A549 (cell line): ENCODE measurements around the gene SOX8. TPM values are rescaled to one million over a fixed set of nuclear protein-coding genes. Genes with fewer than 3 reads are reported as not detected.

Experiments
- ATAC-seq, 2 experiments: fragments of 200-7000 bp in 1 of 2; fragments of >200 bp in 1 of 2; cut with Nextera tagmentation in 1 of 2; cut with Tn5 transposase in 1 of 2; 3 replicates each; pipeline versions ENCODE4 v1.8.0 to v1.9.1; 2018 to 2020; ENCODE audit warnings: mild to moderate bottlenecking in 1 of 2, moderate library complexity in 1 of 2
- CTCF ChIA-PET: fragments of 300-600 bp; sonication (Branson Sonifier 250); formaldehyde crosslinking; extraction: SDS; loops from one replicate; lab custom pipeline; 2021; ENCODE audit warnings: antibody characterized with exemption, inconsistent platforms; lab: Yijun Ruan, JAX
- POLR2A ChIA-PET: fragments of 350-600 bp; formaldehyde crosslinking; extraction: SDS; loops from one replicate; lab custom pipeline; 2021; ENCODE audit warnings: antibody characterized with exemption, inconsistent platforms; lab: Yijun Ruan, JAX
- DNase-seq, 2 experiments: peaks; one replicate each; pipeline versions ENCODE4 v3.0.0 to v3.0.0-alpha.2; 2011 to 2016; ENCODE audit warnings: low read depth in 1 of 2, low spot score in 1 of 2
- FAIRE-seq: peaks from 2 replicates; lab custom pipeline; 2011; peaks lifted over from hg19 to GRCh38; lab: Jason Lieb, UNC
- H3K27ac ChIP-seq, 2 experiments: fragments of >200 bp; sonication (Bioruptor Twin); formaldehyde crosslinking; 3 replicates each; pipeline ENCODE4 v1.5.1; 2016 to 2017
- H3K4me1 ChIP-seq: fragments of >200 bp; sonication (Bioruptor Twin); formaldehyde crosslinking; 3 replicates; pipeline ENCODE4 v1.6.1; 2016
- H3K4me2 ChIP-seq: fragments of >200 bp; sonication (Bioruptor Twin); formaldehyde crosslinking; 3 replicates; pipeline ENCODE4 v1.6.1; 2016
- H3K4me3 ChIP-seq: fragments of >200 bp; sonication (Bioruptor Twin); formaldehyde crosslinking; 3 replicates; pipeline ENCODE4 v1.5.1; 2016
- H3K9me3 ChIP-seq: fragments of >200 bp; sonication (Bioruptor Twin); formaldehyde crosslinking; 3 replicates; pipeline ENCODE4 v1.6.1; 2016
- BCL3 ChIP-seq: fragments of >200 bp; sonication (Bioruptor Twin); formaldehyde crosslinking; IDR thresholded peaks from 3 replicates; pipeline ENCODE4 v1.6.1; 2016
- CBX8 ChIP-seq: fragments of 200-600 bp; sonication (generic); IDR thresholded peaks from 2 replicates; pipeline ENCODE4 v1.6.1; 2016
- CEBPB ChIP-seq, 2 experiments: fragments of >200 bp in 1 of 2; sonication (Bioruptor Twin) in 1 of 2; formaldehyde crosslinking in 1 of 2; IDR thresholded peaks; 2 replicates each; pipeline ENCODE4 v1.6.1; 2012 to 2016
- CHD2 ChIP-seq: fragments of 150-350 bp; IDR thresholded peaks from 2 replicates; pipeline ENCODE4 v1.6.1; 2014; ENCODE audit warnings: low read length; ENCODE audit not compliant: partially characterized antibody
- CHD4 ChIP-seq: fragments of 200-600 bp; sonication (generic); IDR thresholded peaks from 2 replicates; pipeline ENCODE4 v1.6.1; 2016; ENCODE audit warnings: antibody characterized with exemption, mild to moderate bottlenecking, borderline replicate concordance
- EHMT2 ChIP-seq: fragments of 200-600 bp; sonication (generic); IDR thresholded peaks from 2 replicates; pipeline ENCODE4 v1.6.1; 2016; ENCODE audit warnings: antibody characterized with exemption, low read depth, mild to moderate bottlenecking, moderate library complexity
- FOSB ChIP-seq: fragments of 250-450 bp; sonication (Bioruptor Pico); IDR thresholded peaks from 2 replicates; pipeline ENCODE4 v1.5.0; 2020; ENCODE audit warnings: mild to moderate bottlenecking, moderate library complexity
- GATA3 ChIP-seq: IDR thresholded peaks from 2 replicates; pipeline ENCODE4 v1.6.1; 2012; ENCODE audit warnings: borderline replicate concordance
- HES2 ChIP-seq: fragments of >200 bp; sonication (Bioruptor Twin); formaldehyde crosslinking; IDR thresholded peaks from 2 replicates; pipeline ENCODE4 v1.6.1; 2016
- JUN ChIP-seq, 2 experiments: fragments of >200 bp; sonication (Bioruptor Twin); formaldehyde crosslinking; IDR thresholded peaks; 2 replicates in 1 of 2; 3 replicates in 1 of 2; pipeline ENCODE4 v1.6.1; 2016 to 2017
- KDM5A ChIP-seq: fragments of 200-600 bp; sonication (generic); IDR thresholded peaks from 2 replicates; pipeline ENCODE4 v1.6.1; 2016; ENCODE audit warnings: antibody characterized with exemption, mild to moderate bottlenecking
- MAX ChIP-seq: IDR thresholded peaks from 2 replicates; pipeline ENCODE4 v1.6.1; 2012
- NPAS2 ChIP-seq: fragments of 250-450 bp; sonication (Bioruptor Pico); IDR thresholded peaks from 2 replicates; pipeline ENCODE4 v1.8.0; 2022; ENCODE audit warnings: mild to moderate bottlenecking, moderate library complexity, borderline replicate concordance
- NR3C1 ChIP-seq: fragments of >200 bp; sonication (Bioruptor Twin); formaldehyde crosslinking; IDR thresholded peaks from 3 replicates; pipeline ENCODE4 v1.6.1; 2017
- POLR2A ChIP-seq: IDR thresholded peaks from 2 replicates; pipeline ENCODE4 v1.6.1; 2012; ENCODE audit warnings: mild to moderate bottlenecking, low read length
- POLR2AphosphoS2 ChIP-seq: conservative IDR thresholded peaks from 2 replicates; pipeline ENCODE4 v1.6.1; 2012; ENCODE audit warnings: low read length, improper control_type of control experiment, inconsistent platforms
- RAD21 ChIP-seq, 2 experiments: fragments of >200 bp in 1 of 2; sonication (Bioruptor Twin) in 1 of 2; formaldehyde crosslinking in 1 of 2; IDR thresholded peaks in 1 of 2; conservative IDR thresholded peaks in 1 of 2; 2 replicates in 1 of 2; 3 replicates in 1 of 2; pipeline ENCODE4 v1.6.1; 2012 to 2018; ENCODE audit warnings: inconsistent platforms in 1 of 2
- RARB ChIP-seq: fragments of 250-450 bp; sonication (Bioruptor Pico); IDR thresholded peaks from 2 replicates; pipeline ENCODE4 v1.8.0; 2021; ENCODE audit warnings: mild to moderate bottlenecking, moderate library complexity
- RCOR1 ChIP-seq: fragments of 150-350 bp; IDR thresholded peaks from 2 replicates; pipeline ENCODE4 v1.6.1; 2014; ENCODE audit warnings: antibody characterized with exemption, low read length, low read depth
- REST ChIP-seq: fragments of 200-600 bp; sonication (generic); IDR thresholded peaks from 2 replicates; pipeline ENCODE4 v1.6.1; 2016; ENCODE audit warnings: antibody characterized with exemption, mild to moderate bottlenecking, moderate library complexity
- RFX5 ChIP-seq: fragments of 450-650 bp; IDR thresholded peaks from 2 replicates; pipeline ENCODE4 v1.7.1; 2014; ENCODE audit warnings: antibody characterized with exemption, mild to moderate bottlenecking, moderate library complexity
- SMC3 ChIP-seq: fragments of >200 bp; sonication (Bioruptor Twin); formaldehyde crosslinking; IDR thresholded peaks from 3 replicates; pipeline ENCODE4 v1.6.1; 2018; ENCODE audit warnings: inconsistent platforms
- TFCP2L1 ChIP-seq: fragments of 250-450 bp; sonication (Bioruptor Pico); IDR thresholded peaks from 2 replicates; pipeline ENCODE4 v1.5.0; 2021; ENCODE audit warnings: mild to moderate bottlenecking
- ZC3H11A ChIP-seq: fragments of 450-650 bp; IDR thresholded peaks from 2 replicates; pipeline ENCODE4 v1.6.1; 2014; ENCODE audit warnings: antibody characterized with exemption, mild to moderate bottlenecking
- ZFP36 ChIP-seq: fragments of 450-650 bp; IDR thresholded peaks from 2 replicates; pipeline ENCODE4 v1.6.1; 2014; ENCODE audit warnings: borderline replicate concordance; ENCODE audit not compliant: partially characterized antibody
- ZSCAN20 ChIP-seq: fragments of 250-450 bp; sonication (Bioruptor Pico); IDR thresholded peaks from 2 replicates; pipeline ENCODE4 v1.8.0; 2022; ENCODE audit warnings: mild to moderate bottlenecking, moderate library complexity
- WGBS: methylation state at CpG from one replicate; pipeline ENCODE4 v1.1.6; 2017; ENCODE audit errors: missing lambda C conversion rate; 5-methylcytosine and 5-hydroxymethylcytosine counted together
- polyA plus RNA-seq, 4 experiments: library from polyadenylated mRNA; depleted of rRNA in 3 of 4; stranded (reverse); fragments of >200 nt; fragmentation: RNase III in 1 of 4; extraction: RNeasy Plus Mini Kit Qiagen cat#74134 plus additional on column Dnase treatment in 1 of 4; gene quantifications; 2 replicates in 3 of 4; 3 replicates in 1 of 4; pipeline ENCODE4 v1.2.3, GENCODE V29; 2011 to 2017
- TF ChIP-seq, protein P1 (sequence below): fragments of >200 bp; sonication (Bioruptor Twin); formaldehyde crosslinking; IDR thresholded peaks from 3 replicates; pipeline ENCODE4 v1.5.1; 2016

The SOX8 gene
- polyA plus RNA-seq, 2 of the 4 experiments (the other 2 are of a cell fraction) = 0.06 to 0.22 TPM

GRCh38 chr16:997440-998051, 16.0 kb downstream of the SOX8 start:
- Histone ChIP-seq H3K4me1 (peaks cover 18% of the 10 kb centered on the region), H3K4me2 (peak overlapping the region; percentile 85), H3K27ac (peak overlapping the region; percentile 64 to 80), H3K9me3 (no peaks in the 10 kb centered on the region; the same call in 2 of the 3 replicates), H3K4me3 (peak overlapping the region; percentile 33)
- FAIRE-seq (no peak), DNase-seq (peak; percentile 49 to 72), ATAC-seq (peak; percentile 46 to 71)
- POLR2A ChIA-PET = interaction anchor here (1.7 kb wide), 1 partner anchor 28 kb away, joined by 4 read pairs; no protein-coding TSS in a partner anchor
- 18% methylated on average over 22 of the region's 39 CpGs for WGBS
- CTCF ChIA-PET = interaction anchor here (0.7 to 7.4 kb wide), 8 partner anchors 10 to 119 kb away, joined by 3 to 37 read pairs (median 4); partner anchors contain the start of gene SOX8
- TF ChIP-seq TFCP2L1 (CRISPR knock-in tag) (no peak), POLR2A (0 out of 2 replicates have a peak, but pooled peaks have one; percentile 7), ZC3H11A (no peak)

DNA sequence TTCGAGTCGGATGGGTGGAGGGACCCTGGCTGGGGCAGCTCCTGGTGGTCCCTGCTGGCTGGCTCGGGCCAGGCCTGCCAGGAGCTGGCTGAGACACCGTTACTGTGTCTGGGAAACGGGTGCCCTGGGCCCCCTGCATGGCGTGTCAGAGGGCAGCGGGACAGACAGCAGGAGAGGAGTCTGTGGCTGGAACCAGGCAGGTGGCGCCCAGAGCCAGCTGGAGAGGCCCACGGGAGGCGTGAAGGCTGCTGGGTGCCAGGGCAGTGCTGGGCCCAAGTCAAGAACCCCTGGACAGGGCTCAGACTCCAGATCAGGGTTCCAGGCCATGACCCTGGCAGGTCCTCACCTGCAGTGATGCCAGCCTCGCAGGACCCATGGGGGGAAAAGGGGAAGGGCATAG, 16.6 kb downstream of the SOX8 start:
- peak overlapping the region; percentile 85 for H3K4me2 ChIP-seq

DNA sequence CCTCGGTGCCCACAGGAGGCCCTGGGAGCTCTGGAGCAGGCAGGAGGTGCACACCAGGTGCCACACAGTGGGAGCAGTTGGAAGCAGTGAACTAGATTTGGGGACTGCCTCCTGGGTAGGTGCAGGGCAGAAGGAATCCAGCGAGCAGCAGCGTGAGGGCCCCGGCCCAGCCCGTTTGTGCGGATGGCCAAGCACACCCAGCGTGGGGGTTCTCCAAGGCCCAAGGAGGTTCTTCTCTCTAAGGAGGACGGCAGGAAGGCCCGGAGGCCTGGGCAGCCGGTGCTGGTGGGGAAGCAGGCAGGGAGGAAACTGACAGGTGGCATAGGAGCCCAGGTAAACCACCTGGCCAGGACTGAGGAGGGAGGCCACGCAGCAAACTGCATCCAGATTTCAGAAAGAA, 17.0 kb downstream of the SOX8 start:
- no peak for FAIRE-seq
- DNase-seq = no peak
- POLR2A ChIA-PET = no interaction called here
- no peak for TF ChIP-seq HES2
- TF ChIP-seq JUN (IDR thresholded peaks at IDR 0.05) = no peak
- no peak for TF ChIP-seq KDM5A
- TF ChIP-seq RFX5 = no peak
- TF ChIP-seq BCL3 = no peak
- TF ChIP-seq CBX8 = no peak
- TF ChIP-seq ZFP36 = no peak
- TF ChIP-seq GATA3 = no peak
- no peak for TF ChIP-seq SMC3
- no peak for TF ChIP-seq POLR2A
- no peak for TF ChIP-seq RAD21 (conservative IDR thresholded peaks at IDR 0.05 in 1 of 2, IDR thresholded peaks at IDR 0.05 in 1 of 2)
- no peak for TF ChIP-seq REST
- no peak for TF ChIP-seq CHD2
- TF ChIP-seq NPAS2 (CRISPR knock-in tag) = no peak
- TF ChIP-seq RARB (CRISPR knock-in tag) = no peak
- ATAC-seq = no peak
- Histone ChIP-seq H3K4me2 (no peak overlapping the region), H3K4me1 (peaks cover 29% of the 10 kb centered on the region), H3K9me3 (no peaks in the 10 kb centered on the region; the same call in 2 of the 3 replicates), H3K4me3 (no peak overlapping the region), H3K27ac (0 out of 6 replicates have a peak overlapping the region, but pooled peaks of 1 of the 2 experiments have one; percentile 80)
- CTCF ChIA-PET = interaction anchor here (1.3 to 7.4 kb wide), 5 partner anchors 17 to 120 kb away, joined by 3 to 37 read pairs (median 5); partner anchors contain the start of gene SOX8
- WGBS = 96% methylated on average over 11 of the region's 11 CpGs

More for the DNA sequence above, 16.6 kb downstream of the SOX8 start:
- POLR2A ChIA-PET = interaction anchor here (1.7 kb wide), 1 partner anchor 28 kb away, joined by 4 read pairs; no protein-coding TSS in a partner anchor
- DNase-seq (no peak), FAIRE-seq (no peak)
- WGBS = 83% methylated on average over 11 of the region's 11 CpGs
- no peaks in the 10 kb centered on the region; the same call in 2 of the 3 replicates for H3K9me3 ChIP-seq
- H3K4me3 ChIP-seq = no peak overlapping the region; the same call in 2 of the 3 replicates
- peak overlapping the region; percentile 64 to 80; a peak in 4 of 6 replicates for H3K27ac ChIP-seq
- no peak for TF ChIP-seq SMC3
- no peak for TF ChIP-seq CHD4
- TF ChIP-seq FOSB (CRISPR knock-in tag) = no peak
- no peak for TF ChIP-seq MAX
- TF ChIP-seq TFCP2L1 (CRISPR knock-in tag) = no peak
- TF ChIP-seq, protein P1, sequence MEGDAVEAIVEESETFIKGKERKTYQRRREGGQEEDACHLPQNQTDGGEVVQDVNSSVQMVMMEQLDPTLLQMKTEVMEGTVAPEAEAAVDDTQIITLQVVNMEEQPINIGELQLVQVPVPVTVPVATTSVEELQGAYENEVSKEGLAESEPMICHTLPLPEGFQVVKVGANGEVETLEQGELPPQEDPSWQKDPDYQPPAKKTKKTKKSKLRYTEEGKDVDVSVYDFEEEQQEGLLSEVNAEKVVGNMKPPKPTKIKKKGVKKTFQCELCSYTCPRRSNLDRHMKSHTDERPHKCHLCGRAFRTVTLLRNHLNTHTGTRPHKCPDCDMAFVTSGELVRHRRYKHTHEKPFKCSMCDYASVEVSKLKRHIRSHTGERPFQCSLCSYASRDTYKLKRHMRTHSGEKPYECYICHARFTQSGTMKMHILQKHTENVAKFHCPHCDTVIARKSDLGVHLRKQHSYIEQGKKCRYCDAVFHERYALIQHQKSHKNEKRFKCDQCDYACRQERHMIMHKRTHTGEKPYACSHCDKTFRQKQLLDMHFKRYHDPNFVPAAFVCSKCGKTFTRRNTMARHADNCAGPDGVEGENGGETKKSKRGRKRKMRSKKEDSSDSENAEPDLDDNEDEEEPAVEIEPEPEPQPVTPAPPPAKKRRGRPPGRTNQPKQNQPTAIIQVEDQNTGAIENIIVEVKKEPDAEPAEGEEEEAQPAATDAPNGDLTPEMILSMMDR = no peak
- no peak for TF ChIP-seq ZSCAN20 (CRISPR knock-in tag)
- no peak for TF ChIP-seq EHMT2
- TF ChIP-seq POLR2A = no peak
- TF ChIP-seq NR3C1 = no peak
- TF ChIP-seq RCOR1 = no peak
- no peak for TF ChIP-seq POLR2AphosphoS2
- no peak for TF ChIP-seq KDM5A
- no peak for TF ChIP-seq CEBPB (IDR thresholded peaks at IDR 0.05)
- TF ChIP-seq, all 56 proteins: peak for 0
- ATAC-seq = no peak
- peaks cover 25% of the 10 kb centered on the region for H3K4me1 ChIP-seq
- CTCF ChIA-PET = interaction anchor here (0.7 to 7.4 kb wide), 6 partner anchors 15 to 120 kb away, joined by 3 to 37 read pairs (median 4); partner anchors contain the start of gene SOX8
